Measurements from ENCODE around the gene CCDC7.
"Not testable (repeated sequence)": the region's sequence is repeated elsewhere in the genome, so short reads cannot be mapped to it uniquely, and the experiment has no call there.

DNA sequence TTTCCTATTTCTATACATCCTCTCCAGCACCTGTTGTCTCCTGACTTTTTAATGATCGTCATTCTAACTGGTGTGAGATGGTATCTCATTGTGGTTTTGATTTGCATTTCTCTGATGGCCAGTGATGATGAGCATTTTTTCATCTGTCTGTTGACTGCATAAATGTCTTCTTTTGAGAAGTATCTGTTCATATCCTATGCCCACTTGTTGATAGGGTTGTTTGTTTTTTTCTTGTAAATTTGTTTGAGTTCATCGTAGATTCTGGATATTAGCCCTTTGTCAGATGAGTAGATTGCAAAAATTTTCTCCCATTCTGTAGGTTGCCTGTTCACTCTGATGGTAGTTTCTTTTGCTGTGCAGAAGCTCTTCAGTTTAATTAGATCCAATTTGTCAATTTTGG is 253.7 kb downstream of the CCDC7 start:
- not testable (repeated sequence) for TF ChIP-seq BRCA1 (IDR thresholded peaks at IDR 0.05; ENCODE audit: low read depth, low read length); EED (IDR thresholded peaks at IDR 0.05; ENCODE audit: low read depth); STAT1 (conservative IDR thresholded peaks at IDR 0.05)
